ENCODE measurements around the gene MTUS2. TPM values are rescaled to one million over a fixed set of nuclear protein-coding genes. Genes with fewer than 3 reads are reported as not detected.

The MTUS2 gene
- total and polyA plus RNA-seq, 2 of the 8 experiments (the other 6 are each of a cell fraction or from before 2014, with no cell fraction given) = 0.18 to 0.80 TPM

- DNase-seq (ENCODE audit: low read depth in 1 of 2, low spot score in 2 of 2) = no peak
- H2AK5ac ChIP-seq (ENCODE audit: low read depth, low read length) = no peak overlapping the region
- no peaks in the 10 kb centered on the region for H3K23me2 ChIP-seq (ENCODE audit: low read depth, low read length)
- H4K8ac ChIP-seq (ENCODE audit: extremely low read depth, insufficient read depth, low read length) = no peak overlapping the region
- ChIA-PET POLR2A (ENCODE audit: partially characterized antibody) (no interaction called here), CTCF (ENCODE audit: partially characterized antibody) (no interaction called here)
- H3K14ac ChIP-seq (ENCODE audit: insufficient read length) = no peak overlapping the region
- H3K36me3 ChIP-seq (ENCODE audit: control insufficient read depth in 2 of 4, insufficient read depth in 4 of 4, low read length in 3 of 4) = no peaks in the 10 kb centered on the region
- H4K91ac ChIP-seq (replicated peaks; ENCODE audit: insufficient read length, low read length) = no peak overlapping the region
- H3K27me3 ChIP-seq (replicated peaks in 1 of 4; ENCODE audit: control insufficient read depth in 3 of 4, extremely low read depth in 1 of 4, insufficient read depth in 3 of 4, low read length in 3 of 4) = no peaks in the 10 kb centered on the region
- no peak overlapping the region for H2BK12ac ChIP-seq (ENCODE audit: low read depth, low read length)
- H3K18ac ChIP-seq (ENCODE audit: extremely low read depth, low read length) = no peak overlapping the region
- H4K5ac ChIP-seq (ENCODE audit: insufficient read length, low read depth, low read length) = no peak overlapping the region
- no peak overlapping the region for H2BK15ac ChIP-seq (ENCODE audit: low read length)
- H3K79me1 ChIP-seq (ENCODE audit: low read depth, low read length) = no peaks in the 10 kb centered on the region
- H4K20me1 ChIP-seq (replicated peaks in 1 of 2; ENCODE audit: control insufficient read depth in 1 of 2, insufficient read depth in 2 of 2, low read length in 2 of 2) = no peaks in the 10 kb centered on the region
- H3K4ac ChIP-seq (replicated peaks; ENCODE audit: insufficient read length, low read depth, low read length) = no peak overlapping the region
- no peak overlapping the region for H3K56ac ChIP-seq (replicated peaks; ENCODE audit: insufficient read length, low read depth, low read length)
- H3K23ac ChIP-seq (ENCODE audit: insufficient read length) = no peak overlapping the region
- peak; percentile 36 for FAIRE-seq
- no peak overlapping the region for H3K9ac ChIP-seq (replicated peaks in 1 of 4; ENCODE audit: extremely low read depth in 1 of 4, low read depth in 3 of 4, low read length in 3 of 4)
- WGBS, 2 experiments (ENCODE audit: extremely low coverage in 1 of 2, insufficient coverage in 1 of 2, insufficient read length in 1 of 2, insufficient replicate concordance in 2 of 2, low coverage in 1 of 2, low lambda C conversion rate in 2 of 2, missing lambda C conversion rate in 1 of 2) = 73% methylated on average over 3 of the region's 3 CpGs; no CpG with 5 or more reads in 1 of the 2 experiments
- no peak overlapping the region for H3K4me2 ChIP-seq (ENCODE audit: insufficient read depth in 1 of 2, low read depth in 2 of 2, low read length in 2 of 2)
- peak overlapping the region; percentile 6; the same call in 1 of the 2 replicates for H2AFZ ChIP-seq (ENCODE audit: low read length)
- H3K4me1 ChIP-seq (replicated peaks in 1 of 4; ENCODE audit: control insufficient read depth in 3 of 4, insufficient read depth in 4 of 4, low read length in 3 of 4) = no peaks in the 10 kb centered on the region; a peak in 1 of 7 replicates
- H3K4me3 ChIP-seq (ENCODE audit: extremely low read depth in 1 of 4, insufficient read depth in 2 of 4, low read depth in 3 of 4, low read length in 4 of 4) = no peak overlapping the region
- H2BK20ac ChIP-seq (ENCODE audit: low read length) = no peak overlapping the region
- H3K79me2 ChIP-seq (ENCODE audit: control insufficient read depth in 1 of 2, insufficient read depth in 2 of 2, low read length in 2 of 2) = no peaks in the 10 kb centered on the region
- H3K9me3 ChIP-seq (ENCODE audit: insufficient read depth in 2 of 2, low read depth in 1 of 2, low read length in 1 of 2) = peaks cover 0 to 7% of the 10 kb centered on the region in 2 experiments; a peak in 1 of 4 replicates
- no peak overlapping the region for H3K27ac ChIP-seq (ENCODE audit: low read depth, low read length)
- H2BK120ac ChIP-seq (replicated peaks; ENCODE audit: low read depth, low read length) = no peak overlapping the region
- H2BK5ac ChIP-seq (ENCODE audit: low read depth, low read length) = no peak overlapping the region
- TF ChIP-seq KDM5A (IDR thresholded peaks at IDR 0.05; ENCODE audit: low read length) (no peak), RBBP5 (IDR thresholded peaks at IDR 0.05; ENCODE audit: borderline replicate concordance, low read depth, low read length) (no peak), EZH2 (IDR thresholded peaks at IDR 0.05; ENCODE audit: low read depth, low read length, severe bottlenecking) (no peak)
Measured at GRCh38 chr13:29292045-29292444, 471.9 kb downstream of the MTUS2 start.
